Measurements from ENCODE around the gene TRIM29.

Gene TRIM29

GRCh38 chr11:120128392-120129119, 9.4 kb downstream of the TRIM29 start (continued):
- TF ChIP-seq CREB5 (CRISPR knock-in tag; IDR thresholded peaks at IDR 0.05; ENCODE audit: low read depth), result no peak
- no peak for TF ChIP-seq CSDC2 (CRISPR knock-in tag; IDR thresholded peaks at IDR 0.05)
- no peak for TF ChIP-seq PPARA (CRISPR knock-in tag; IDR thresholded peaks at IDR 0.05; ENCODE audit: borderline replicate concordance)

DNA sequence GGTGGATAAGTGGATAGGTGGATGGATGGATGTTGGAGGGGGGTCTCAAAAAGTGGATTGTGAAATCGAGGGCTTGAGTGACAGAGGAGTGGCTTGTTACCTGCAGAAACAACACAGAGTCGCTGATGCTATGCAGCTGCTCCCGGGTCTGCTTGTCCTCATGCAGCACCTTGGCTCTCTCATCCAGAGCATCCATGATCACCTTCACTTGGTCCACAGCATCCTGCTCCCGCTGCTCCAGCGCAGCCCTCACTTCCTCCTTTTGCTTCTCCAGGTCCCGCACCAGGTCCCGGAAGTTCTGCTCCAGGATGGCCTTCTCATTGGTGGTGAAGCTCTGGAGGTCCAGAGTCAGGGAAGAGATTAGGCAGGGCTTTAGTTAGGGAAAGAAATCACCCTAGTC, 10.7 kb downstream of the TRIM29 start:
- ATAC-seq, result no peak
- no peak for TF ChIP-seq ZNF70 (CRISPR knock-in tag; IDR thresholded peaks at IDR 0.05)
- TF ChIP-seq, protein P1, sequence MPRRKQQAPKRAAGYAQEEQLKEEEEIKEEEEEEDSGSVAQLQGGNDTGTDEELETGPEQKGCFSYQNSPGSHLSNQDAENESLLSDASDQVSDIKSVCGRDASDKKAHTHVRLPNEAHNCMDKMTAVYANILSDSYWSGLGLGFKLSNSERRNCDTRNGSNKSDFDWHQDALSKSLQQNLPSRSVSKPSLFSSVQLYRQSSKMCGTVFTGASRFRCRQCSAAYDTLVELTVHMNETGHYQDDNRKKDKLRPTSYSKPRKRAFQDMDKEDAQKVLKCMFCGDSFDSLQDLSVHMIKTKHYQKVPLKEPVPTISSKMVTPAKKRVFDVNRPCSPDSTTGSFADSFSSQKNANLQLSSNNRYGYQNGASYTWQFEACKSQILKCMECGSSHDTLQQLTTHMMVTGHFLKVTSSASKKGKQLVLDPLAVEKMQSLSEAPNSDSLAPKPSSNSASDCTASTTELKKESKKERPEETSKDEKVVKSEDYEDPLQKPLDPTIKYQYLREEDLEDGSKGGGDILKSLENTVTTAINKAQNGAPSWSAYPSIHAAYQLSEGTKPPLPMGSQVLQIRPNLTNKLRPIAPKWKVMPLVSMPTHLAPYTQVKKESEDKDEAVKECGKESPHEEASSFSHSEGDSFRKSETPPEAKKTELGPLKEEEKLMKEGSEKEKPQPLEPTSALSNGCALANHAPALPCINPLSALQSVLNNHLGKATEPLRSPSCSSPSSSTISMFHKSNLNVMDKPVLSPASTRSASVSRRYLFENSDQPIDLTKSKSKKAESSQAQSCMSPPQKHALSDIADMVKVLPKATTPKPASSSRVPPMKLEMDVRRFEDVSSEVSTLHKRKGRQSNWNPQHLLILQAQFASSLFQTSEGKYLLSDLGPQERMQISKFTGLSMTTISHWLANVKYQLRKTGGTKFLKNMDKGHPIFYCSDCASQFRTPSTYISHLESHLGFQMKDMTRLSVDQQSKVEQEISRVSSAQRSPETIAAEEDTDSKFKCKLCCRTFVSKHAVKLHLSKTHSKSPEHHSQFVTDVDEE (CRISPR knock-in tag; IDR thresholded peaks at IDR 0.05), result no peak
- TF ChIP-seq ARNTL (CRISPR knock-in tag; IDR thresholded peaks at IDR 0.05; ENCODE audit: borderline replicate concordance, low read depth), result no peak
- no peak for TF ChIP-seq ZNF8 (CRISPR knock-in tag; IDR thresholded peaks at IDR 0.05)
- no peak for TF ChIP-seq OSR1 (CRISPR knock-in tag; IDR thresholded peaks at IDR 0.05)
- no peak for TF ChIP-seq RARB (CRISPR knock-in tag; IDR thresholded peaks at IDR 0.05)
- TF ChIP-seq GLIS3 (CRISPR knock-in tag; IDR thresholded peaks at IDR 0.05), result no peak
- TF ChIP-seq CSDC2 (CRISPR knock-in tag; IDR thresholded peaks at IDR 0.05), result no peak
- no peak for TF ChIP-seq ZFP3 (CRISPR knock-in tag; IDR thresholded peaks at IDR 0.05)
- TF ChIP-seq ZFP30 (CRISPR knock-in tag; IDR thresholded peaks at IDR 0.05), result no peak
- no peak for TF ChIP-seq ESRRG (CRISPR knock-in tag; IDR thresholded peaks at IDR 0.05)
- no peak for TF ChIP-seq PATZ1 (CRISPR knock-in tag; IDR thresholded peaks at IDR 0.05; ENCODE audit: borderline replicate concordance)
- TF ChIP-seq, protein P2, sequence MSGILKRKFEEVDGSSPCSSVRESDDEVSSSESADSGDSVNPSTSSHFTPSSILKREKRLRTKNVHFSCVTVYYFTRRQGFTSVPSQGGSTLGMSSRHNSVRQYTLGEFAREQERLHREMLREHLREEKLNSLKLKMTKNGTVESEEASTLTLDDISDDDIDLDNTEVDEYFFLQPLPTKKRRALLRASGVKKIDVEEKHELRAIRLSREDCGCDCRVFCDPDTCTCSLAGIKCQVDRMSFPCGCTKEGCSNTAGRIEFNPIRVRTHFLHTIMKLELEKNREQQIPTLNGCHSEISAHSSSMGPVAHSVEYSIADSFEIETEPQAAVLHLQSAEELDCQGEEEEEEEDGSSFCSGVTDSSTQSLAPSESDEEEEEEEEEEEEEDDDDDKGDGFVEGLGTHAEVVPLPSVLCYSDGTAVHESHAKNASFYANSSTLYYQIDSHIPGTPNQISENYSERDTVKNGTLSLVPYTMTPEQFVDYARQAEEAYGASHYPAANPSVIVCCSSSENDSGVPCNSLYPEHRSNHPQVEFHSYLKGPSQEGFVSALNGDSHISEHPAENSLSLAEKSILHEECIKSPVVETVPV (CRISPR knock-in tag; IDR thresholded peaks at IDR 0.05), result no peak
- no peak for TF ChIP-seq ZNF565 (CRISPR knock-in tag; conservative IDR thresholded peaks at IDR 0.05; ENCODE audit: low read depth)
- no peak for TF ChIP-seq SNAI2 (CRISPR knock-in tag; IDR thresholded peaks at IDR 0.05)
- no peak for TF ChIP-seq ISL1 (CRISPR knock-in tag; IDR thresholded peaks at IDR 0.05)
- TF ChIP-seq, protein P3, sequence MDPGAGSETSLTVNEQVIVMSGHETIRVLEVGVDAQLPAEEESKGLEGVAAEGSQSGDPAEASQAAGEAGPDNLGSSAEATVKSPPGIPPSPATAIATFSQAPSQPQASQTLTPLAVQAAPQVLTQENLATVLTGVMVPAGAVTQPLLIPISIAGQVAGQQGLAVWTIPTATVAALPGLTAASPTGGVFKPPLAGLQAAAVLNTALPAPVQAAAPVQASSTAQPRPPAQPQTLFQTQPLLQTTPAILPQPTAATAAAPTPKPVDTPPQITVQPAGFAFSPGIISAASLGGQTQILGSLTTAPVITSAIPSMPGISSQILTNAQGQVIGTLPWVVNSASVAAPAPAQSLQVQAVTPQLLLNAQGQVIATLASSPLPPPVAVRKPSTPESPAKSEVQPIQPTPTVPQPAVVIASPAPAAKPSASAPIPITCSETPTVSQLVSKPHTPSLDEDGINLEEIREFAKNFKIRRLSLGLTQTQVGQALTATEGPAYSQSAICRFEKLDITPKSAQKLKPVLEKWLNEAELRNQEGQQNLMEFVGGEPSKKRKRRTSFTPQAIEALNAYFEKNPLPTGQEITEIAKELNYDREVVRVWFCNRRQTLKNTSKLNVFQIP (CRISPR knock-in tag; IDR thresholded peaks at IDR 0.05; ENCODE audit: borderline replicate concordance, low read depth), result no peak
- no peak for TF ChIP-seq TCF4 (CRISPR knock-in tag; IDR thresholded peaks at IDR 0.05; ENCODE audit: borderline replicate concordance)

DNA sequence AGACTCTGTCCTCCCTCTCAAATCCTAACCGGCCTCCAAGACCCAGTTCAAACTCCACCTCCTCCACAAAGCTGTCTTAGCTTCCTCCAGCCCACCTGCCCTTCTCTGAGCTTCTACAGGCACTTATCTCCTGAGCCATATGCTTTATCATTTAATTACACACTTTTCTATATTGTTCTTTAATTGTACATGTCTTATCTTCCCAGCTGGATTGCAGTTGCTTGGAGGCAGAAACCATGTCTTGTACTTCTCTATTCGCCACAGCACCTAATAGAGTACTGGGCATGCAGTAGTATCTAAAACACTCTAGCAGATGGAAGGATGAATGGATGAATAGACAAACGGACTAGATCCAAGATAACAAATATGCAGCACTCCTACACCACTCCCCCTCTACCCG, 11.3 kb downstream of the TRIM29 start:
- TF ChIP-seq ZNF565 (CRISPR knock-in tag; conservative IDR thresholded peaks at IDR 0.05; ENCODE audit: low read depth), result no peak
- no peak for TF ChIP-seq ZFP3 (CRISPR knock-in tag; IDR thresholded peaks at IDR 0.05)
- TF ChIP-seq, protein P1 (CRISPR knock-in tag; IDR thresholded peaks at IDR 0.05), result no peak
- no peak for TF ChIP-seq ISL1 (CRISPR knock-in tag; IDR thresholded peaks at IDR 0.05)
- TF ChIP-seq OSR1 (CRISPR knock-in tag; IDR thresholded peaks at IDR 0.05), result no peak
- TF ChIP-seq ZNF70 (CRISPR knock-in tag; IDR thresholded peaks at IDR 0.05), result no peak
- no peak for ATAC-seq

Measured in SK-N-SH treated with all-trans-retinoic acid at 6 μM for 48 hours (cell line).